Epithelial cell of proximal tubule (primary cell): ENCODE data around the gene ELMO3. TPM values are rescaled to one million over a fixed set of nuclear protein-coding genes. Genes with fewer than 3 reads are reported as not detected.

Experiments used
- DNase-seq: peaks from one replicate; pipeline ENCODE4 v3.0.0-alpha.2; 2011; ENCODE audit warnings: low read depth
- H3K4me3 ChIP-seq: 2 replicates; pipeline ENCODE4 v1.5.1; 2011; ENCODE audit warnings: low read depth, mild to moderate bottlenecking, low read length
- total RNA-seq: library from RNA; depleted of rRNA; stranded (reverse); fragments of >200 nt; gene quantifications from 2 replicates; pipeline ENCODE4 v1.2.3, GENCODE V29; 2015
- TF ChIP-seq, protein P1 (sequence below): conservative IDR thresholded peaks from 2 replicates; pipeline ENCODE4 v1.5.1; 2012; ENCODE audit warnings: low read depth, mild to moderate bottlenecking, low read length

ELMO3 gene
- total RNA-seq, 1 donor from 2014 or later: 11.0 TPM

DNA sequence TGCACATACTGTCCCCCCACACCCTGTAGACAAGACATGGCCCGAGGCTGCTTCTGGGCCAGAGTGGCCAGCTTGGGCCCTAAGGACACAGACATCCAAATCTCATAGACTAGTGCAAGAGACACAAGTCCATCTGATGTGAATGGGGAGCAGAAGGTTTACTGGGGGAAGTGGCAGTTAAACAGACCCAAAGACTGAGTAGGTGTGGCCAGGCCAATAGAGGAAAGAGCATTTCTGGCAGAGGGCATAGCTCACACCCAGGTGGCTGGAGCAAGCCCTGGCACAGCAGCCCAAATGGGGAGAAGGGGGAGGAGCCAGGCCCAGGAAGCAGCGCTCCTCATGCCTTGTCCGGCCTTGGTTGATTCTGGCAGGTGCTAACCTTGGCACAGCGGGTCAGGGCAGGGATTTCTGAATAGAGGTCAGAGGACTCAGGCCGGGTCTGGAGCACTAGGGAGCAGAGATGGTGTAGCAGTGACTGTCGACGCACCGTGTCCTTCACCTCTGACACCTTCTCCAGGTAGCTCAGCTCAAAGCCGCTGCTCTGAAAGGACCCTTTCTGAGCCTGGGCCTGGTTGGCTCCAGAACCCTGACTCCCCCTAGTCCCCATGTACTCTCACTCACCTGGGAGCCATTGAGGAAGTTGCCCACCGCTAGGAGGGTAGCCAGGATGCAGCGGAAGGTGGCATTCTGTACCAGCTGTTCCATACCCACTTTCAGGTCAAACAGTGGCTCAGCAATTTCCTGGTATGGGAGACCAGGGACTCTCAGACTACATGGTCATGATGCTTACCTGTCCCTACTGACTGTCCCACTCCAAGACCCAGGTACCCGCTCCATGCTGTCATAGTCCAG, 32.1 kb downstream of the ELMO3 start:
- H3K4me3 ChIP-seq: no peak overlapping the region
- TF ChIP-seq, protein P1, sequence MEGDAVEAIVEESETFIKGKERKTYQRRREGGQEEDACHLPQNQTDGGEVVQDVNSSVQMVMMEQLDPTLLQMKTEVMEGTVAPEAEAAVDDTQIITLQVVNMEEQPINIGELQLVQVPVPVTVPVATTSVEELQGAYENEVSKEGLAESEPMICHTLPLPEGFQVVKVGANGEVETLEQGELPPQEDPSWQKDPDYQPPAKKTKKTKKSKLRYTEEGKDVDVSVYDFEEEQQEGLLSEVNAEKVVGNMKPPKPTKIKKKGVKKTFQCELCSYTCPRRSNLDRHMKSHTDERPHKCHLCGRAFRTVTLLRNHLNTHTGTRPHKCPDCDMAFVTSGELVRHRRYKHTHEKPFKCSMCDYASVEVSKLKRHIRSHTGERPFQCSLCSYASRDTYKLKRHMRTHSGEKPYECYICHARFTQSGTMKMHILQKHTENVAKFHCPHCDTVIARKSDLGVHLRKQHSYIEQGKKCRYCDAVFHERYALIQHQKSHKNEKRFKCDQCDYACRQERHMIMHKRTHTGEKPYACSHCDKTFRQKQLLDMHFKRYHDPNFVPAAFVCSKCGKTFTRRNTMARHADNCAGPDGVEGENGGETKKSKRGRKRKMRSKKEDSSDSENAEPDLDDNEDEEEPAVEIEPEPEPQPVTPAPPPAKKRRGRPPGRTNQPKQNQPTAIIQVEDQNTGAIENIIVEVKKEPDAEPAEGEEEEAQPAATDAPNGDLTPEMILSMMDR: no peak
- no peak for DNase-seq

DNA sequence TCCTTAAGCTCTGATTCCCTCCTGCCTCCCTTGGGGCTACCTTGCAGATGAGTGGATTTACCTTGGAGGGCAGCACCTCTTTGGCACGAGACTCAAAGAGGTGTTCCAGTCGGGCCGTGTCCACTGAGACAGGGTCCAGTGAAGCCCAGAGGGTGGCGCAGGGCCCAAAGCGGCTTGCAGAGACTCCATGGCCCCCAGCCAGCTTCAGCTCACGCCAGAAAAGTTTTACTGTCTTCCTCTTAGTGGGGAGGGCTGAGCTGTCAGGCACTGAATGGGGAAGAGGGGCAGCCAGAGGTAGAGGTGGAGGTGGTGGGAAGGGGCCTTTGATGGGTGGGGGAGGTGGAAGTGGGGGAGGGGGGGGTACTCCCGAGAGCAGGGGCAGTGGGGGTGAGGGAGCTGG, 34.7 kb downstream of the ELMO3 start:
- TF ChIP-seq, protein P1: no peak
- no peak for DNase-seq
- no peak overlapping the region for H3K4me3 ChIP-seq

DNA sequence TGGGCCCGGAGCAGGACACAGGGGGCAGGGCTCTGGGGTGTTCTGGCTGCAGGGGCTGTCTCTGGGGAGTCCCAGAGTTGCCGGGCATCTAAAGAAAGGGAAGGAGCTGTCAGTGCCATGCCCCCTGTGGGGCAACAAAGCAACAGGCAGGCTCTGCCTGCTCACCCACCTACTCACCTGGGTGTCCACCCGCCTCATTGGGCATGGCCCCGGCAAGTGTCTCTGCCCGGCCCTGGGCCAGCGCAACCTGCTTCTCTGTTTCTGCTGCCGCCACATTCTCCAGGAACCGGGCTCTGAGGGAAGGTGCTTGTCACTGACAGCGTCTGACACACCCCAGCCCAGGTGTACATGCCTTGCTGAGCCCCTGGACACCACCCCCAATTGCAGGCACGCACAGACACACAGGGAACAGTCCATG, 35.3 kb downstream of the ELMO3 start:
- DNase-seq: no peak
- TF ChIP-seq, protein P1: no peak
- no peak overlapping the region for H3K4me3 ChIP-seq

DNA sequence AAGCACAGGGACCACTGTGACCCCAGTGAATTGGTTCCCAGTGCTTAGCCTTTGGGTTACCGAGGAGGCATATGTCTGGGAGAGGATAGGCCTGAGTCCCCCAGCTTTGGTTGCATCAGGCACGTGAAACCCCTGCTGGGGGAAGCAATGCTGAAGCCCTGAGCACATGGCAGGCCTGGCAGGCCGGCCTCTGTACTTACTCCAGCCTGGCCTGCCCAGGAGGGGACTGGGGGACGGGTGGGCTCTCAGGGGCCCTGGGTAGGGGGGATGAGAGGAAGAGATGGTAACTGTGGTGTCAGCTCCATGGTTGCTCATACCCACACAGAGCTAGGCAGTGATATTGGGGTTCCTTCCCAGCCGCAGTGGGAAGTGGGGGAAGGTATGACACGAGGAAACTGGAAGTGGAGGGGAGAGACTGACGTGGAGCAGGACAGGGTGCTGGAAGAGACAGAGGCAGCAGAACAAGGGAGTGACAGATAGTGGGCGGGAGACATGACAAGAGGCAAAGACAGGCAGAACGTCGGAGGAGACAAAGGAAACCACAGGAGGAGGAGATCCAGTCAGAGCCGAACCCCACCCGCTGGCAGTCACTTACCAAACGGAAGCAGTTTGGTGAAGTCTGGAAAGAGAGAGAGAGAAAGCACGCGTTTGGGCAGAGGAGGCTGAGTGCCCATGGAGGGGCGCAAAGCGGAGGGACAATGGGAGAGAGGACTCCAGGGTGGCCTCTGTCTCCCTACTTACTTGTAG, 37.1 kb downstream of the ELMO3 start:
- no peak for DNase-seq
- TF ChIP-seq, protein P1: no peak
- H3K4me3 ChIP-seq: no peak overlapping the region

DNA sequence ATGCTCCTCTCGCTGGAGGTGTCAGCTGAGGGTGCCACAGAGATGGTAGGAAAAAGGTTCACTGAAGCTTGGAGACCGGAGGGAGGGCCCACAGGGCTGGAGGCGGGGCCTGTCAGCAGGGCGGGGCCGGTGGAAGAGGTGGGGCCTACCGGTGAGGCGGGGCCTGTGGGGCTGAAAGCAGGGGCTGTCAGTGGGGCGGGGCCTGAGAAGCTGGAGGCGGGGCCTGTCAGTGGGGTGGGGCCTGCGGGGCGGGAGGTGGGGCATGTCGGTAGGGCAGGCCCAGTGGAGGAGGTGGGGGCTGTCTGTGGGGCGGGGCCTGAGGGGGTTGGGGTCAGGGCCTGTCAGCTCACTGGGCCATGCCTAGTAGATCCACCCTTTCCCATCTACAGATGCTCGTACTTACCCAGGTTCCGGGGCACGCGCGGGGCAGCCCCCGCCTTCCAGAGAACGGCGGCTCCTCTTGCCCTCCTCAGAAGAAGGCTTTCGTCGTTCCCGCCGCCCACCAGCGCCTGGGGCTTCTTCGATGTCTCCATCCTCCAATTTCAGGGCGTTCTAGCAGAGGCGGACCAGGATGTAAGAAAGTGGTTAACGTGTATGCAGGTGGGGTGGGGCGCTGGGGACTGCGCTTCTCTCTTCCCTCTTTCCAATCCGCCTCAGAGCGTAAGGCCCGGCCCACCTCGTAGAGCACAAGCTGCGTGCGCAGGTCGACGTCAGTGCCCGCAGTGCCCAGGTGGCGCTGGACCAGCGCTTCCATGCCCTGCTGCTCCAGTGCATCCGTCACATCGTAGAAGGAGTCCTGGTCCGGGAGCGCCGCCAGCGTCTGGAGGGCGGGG, 37.8 kb downstream of the ELMO3 start:
- DNase-seq: no peak
- no peak overlapping the region for H3K4me3 ChIP-seq
- TF ChIP-seq, protein P1: no peak

DNA sequence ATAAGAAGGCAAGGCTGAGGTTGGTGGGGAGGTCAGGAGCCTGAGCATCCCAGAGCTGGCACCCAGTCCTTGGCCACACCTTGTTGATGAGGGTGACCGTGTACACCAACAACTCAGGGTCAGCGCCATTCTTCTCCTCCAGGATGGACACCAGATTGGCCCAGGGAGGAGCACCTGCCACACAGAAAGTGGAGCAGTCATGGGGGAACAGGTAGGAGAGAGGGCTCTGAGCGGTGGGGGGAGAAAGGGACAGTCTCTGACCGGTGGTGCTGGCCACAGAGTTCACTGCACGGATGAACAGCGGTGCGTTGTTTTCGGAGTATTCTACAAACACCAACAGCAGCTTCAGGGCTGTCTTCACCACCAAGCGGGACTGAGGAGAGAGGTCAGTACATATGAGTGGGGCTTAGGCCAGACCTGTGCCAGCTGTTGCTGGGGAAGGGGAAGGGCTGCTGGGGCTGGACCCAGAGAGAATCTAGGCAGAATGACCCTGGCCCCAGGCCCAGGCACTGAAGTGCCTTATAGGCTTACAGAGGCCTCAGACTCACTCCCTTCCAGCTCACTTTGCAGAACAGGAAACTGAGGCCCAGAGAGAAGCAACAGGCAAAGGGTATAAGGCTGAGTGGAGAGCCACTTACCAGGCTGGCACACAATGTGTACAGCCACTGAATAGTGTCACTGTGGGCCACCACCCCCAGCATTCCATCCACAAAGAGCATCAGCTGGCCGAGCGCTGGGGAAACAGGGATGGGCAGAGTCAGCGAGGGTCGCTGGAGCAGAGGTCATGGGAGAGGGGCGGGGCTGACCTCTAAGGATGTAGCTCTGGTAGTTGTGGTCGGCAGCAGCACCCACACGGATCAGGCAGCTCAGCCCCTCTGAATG, 38.7 kb downstream of the ELMO3 start:
- TF ChIP-seq, protein P1: no peak
- no peak overlapping the region for H3K4me3 ChIP-seq

More for the DNA sequence above, 38.7 kb downstream of the ELMO3 start:
- no peak for DNase-seq
